Measurements from ENCODE around the gene LAMA2. TPM values are rescaled to one million over a fixed set of nuclear protein-coding genes. Genes with fewer than 3 reads are reported as not detected.
A peak's percentile ranks its signal among the peaks of the same experiment; 100 is the strongest.

LAMA2 gene
- total RNA-seq, 2 donors from 2014 or later: 3.6 to 7.5 TPM

DNA sequence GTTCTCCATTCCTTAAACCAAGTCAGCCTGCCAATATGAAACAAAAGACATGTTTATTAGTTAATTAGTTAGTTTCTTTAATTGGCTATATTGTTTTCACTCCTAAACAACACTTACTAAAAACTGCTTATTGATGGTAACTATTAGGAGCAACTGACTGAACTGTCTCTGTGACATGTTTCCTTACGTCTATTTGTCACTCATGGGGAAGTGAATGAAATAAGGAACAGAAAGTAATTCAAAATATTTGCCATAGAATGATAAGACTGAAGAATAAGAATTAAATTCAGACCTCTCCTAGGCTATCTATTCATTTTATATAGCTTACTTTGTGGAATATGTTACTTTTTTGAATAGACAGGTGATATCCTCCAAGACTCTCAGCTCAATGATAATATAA lies 217.2 kb downstream of the LAMA2 start:
- intact Hi-C loops (cut with DNase I): no loop called here
- Histone ChIP-seq H3K4me1 (no peaks in the 10 kb centered on the region), H3K36me3 (no peaks in the 10 kb centered on the region), H3K27ac (no peak overlapping the region), H3K9me3 (no peaks in the 10 kb centered on the region), H3K27me3 (no peaks in the 10 kb centered on the region), H3K4me3 (no peak overlapping the region), H3K9ac (ENCODE audit: low read depth in 2 of 2, low read length in 2 of 2) (no peak overlapping the region)
- no peak for TF ChIP-seq CTCF (IDR thresholded peaks at IDR 0.05)
- DNase-seq: no peak

DNA sequence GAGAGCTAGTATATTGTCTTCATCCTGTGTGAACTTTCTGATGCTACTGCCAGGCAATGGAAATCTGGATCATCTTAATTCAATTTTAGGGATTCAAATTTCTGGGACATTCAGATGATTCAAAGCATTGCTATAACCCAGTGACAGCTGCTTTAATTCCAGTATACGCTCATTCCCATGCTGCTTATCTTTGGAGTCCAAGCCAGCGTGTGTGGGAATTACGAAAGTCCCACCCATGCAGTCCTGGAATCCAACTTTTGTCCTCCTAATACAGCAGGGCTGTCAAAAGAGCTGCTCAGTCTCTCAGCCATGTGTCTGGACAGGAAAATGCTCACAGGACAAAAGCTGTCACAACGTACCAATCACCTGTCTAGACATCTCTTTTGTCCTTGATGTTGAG lies 219.8 kb downstream of the LAMA2 start:
- no peaks in the 10 kb centered on the region for H3K4me1 ChIP-seq
- H3K27ac ChIP-seq: no peak overlapping the region
- no peak for DNase-seq
- H3K36me3 ChIP-seq: no peaks in the 10 kb centered on the region
- H3K4me3 ChIP-seq: no peak overlapping the region
- no peaks in the 10 kb centered on the region for H3K27me3 ChIP-seq
- no peaks in the 10 kb centered on the region for H3K9me3 ChIP-seq
- H3K9ac ChIP-seq (ENCODE audit: low read depth in 2 of 2, low read length in 2 of 2): peak overlapping the region in 1 of 2 donors; percentile 20
- no peak for TF ChIP-seq CTCF (IDR thresholded peaks at IDR 0.05)
- intact Hi-C loops (cut with DNase I): no loop called here

DNA sequence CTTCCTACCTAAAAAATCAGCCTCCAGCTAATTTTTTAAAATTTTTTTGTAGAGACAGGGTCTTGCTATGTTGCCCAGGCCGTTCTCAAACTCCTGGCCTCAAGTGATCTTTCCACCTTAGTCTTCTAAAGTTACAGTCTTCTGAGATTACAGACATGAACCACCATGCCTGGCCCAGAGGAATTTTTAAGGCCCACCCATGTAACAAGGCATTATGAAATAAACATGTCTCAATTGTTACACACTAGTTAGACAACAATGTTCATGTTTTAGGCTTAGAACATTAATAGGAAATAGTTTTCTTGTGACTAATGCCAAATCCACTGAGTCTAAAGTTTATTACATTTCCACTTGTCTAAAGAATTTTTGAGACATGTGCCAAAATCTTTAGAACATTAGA lies 221.2 kb downstream of the LAMA2 start:
- Histone ChIP-seq H3K4me1 (no peaks in the 10 kb centered on the region), H3K27ac (no peak overlapping the region), H3K36me3 (no peaks in the 10 kb centered on the region), H3K9me3 (no peaks in the 10 kb centered on the region), H3K27me3 (no peaks in the 10 kb centered on the region), H3K9ac (ENCODE audit: low read depth in 2 of 2, low read length in 2 of 2) (no peak overlapping the region), H3K4me3 (no peak overlapping the region)
- DNase-seq: no peak
- TF ChIP-seq CTCF (IDR thresholded peaks at IDR 0.05): no peak
- intact Hi-C loops (cut with DNase I): no loop called here

GRCh38 chr6:129104560-129104959 lies 221.6 kb downstream of the LAMA2 start:
- no peak overlapping the region for H3K9ac ChIP-seq (ENCODE audit: low read depth in 2 of 2, low read length in 2 of 2)
- TF ChIP-seq CTCF (IDR thresholded peaks at IDR 0.05): no peak
- no peak overlapping the region for H3K27ac ChIP-seq
- H3K27me3 ChIP-seq: no peaks in the 10 kb centered on the region
- intact Hi-C loops (cut with DNase I): no loop called here
- no peak for DNase-seq
- no peaks in the 10 kb centered on the region for H3K4me1 ChIP-seq
- no peaks in the 10 kb centered on the region for H3K9me3 ChIP-seq
- no peaks in the 10 kb centered on the region for H3K36me3 ChIP-seq
- H3K4me3 ChIP-seq: no peak overlapping the region

- Histone ChIP-seq H3K27me3 (no peaks in the 10 kb centered on the region), H3K9me3 (no peaks in the 10 kb centered on the region), H3K4me1 (no peaks in the 10 kb centered on the region), H3K9ac (ENCODE audit: low read depth in 2 of 2, low read length in 2 of 2) (no peak overlapping the region), H3K36me3 (no peaks in the 10 kb centered on the region), H3K27ac (no peak overlapping the region), H3K4me3 (no peak overlapping the region)
- no peak for TF ChIP-seq CTCF (IDR thresholded peaks at IDR 0.05)
- intact Hi-C loops (cut with DNase I): no loop called here
- DNase-seq: no peak
Observed at GRCh38 chr6:129105035-129105434, 222.1 kb downstream of the LAMA2 start.

DNA sequence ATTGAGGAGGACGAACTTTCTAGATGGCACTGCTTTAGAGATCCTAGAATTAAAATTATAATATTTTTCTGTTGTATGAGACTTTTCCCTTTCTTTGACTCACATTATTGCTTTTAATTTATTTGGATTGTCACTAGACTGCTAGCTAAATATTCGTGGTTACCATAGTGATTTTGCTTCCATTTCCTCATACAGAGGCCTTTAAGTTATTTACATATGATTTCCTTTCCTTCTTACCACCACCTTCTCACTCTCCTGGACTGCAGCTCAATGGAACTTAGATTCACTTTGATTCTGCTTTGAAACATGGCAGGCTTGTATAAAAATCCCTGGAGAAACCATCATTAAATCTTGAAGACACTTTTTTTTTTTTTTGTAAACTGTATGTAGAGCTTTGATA lies 222.9 kb downstream of the LAMA2 start:
- TF ChIP-seq CTCF (IDR thresholded peaks at IDR 0.05): no peak
- H3K9me3 ChIP-seq: no peaks in the 10 kb centered on the region
- H3K27ac ChIP-seq: no peak overlapping the region
- no peaks in the 10 kb centered on the region for H3K36me3 ChIP-seq
- DNase-seq: no peak
- H3K4me3 ChIP-seq: no peak overlapping the region
- intact Hi-C loops (cut with DNase I): no loop called here
- H3K27me3 ChIP-seq: no peaks in the 10 kb centered on the region
- no peak overlapping the region for H3K9ac ChIP-seq (ENCODE audit: low read depth in 2 of 2, low read length in 2 of 2)
- no peaks in the 10 kb centered on the region for H3K4me1 ChIP-seq

All from colonic mucosa (tissue), 4 donors.